Motor neuron (in vitro differentiated cells): ENCODE measurements around the gene INSL6. TPM values are rescaled to one million over a fixed set of nuclear protein-coding genes. Genes with fewer than 3 reads are reported as not detected.
"Not testable (repeated sequence)": the region's sequence is repeated elsewhere in the genome, so short reads cannot be mapped to it uniquely, and the experiment has no call there.

Experiments
- ATAC-seq, 8 experiments: fragments of 200-7000 bp; cut with Tn5 transposase; replicated peaks in 6 of 8; 2 replicates each; pipeline ENCODE4 v1.8.0; 2021; ENCODE audit warnings: mild to moderate bottlenecking in 8 of 8, moderate library complexity in 8 of 8
- H3K27ac ChIP-seq, 2 donors: fragments of 250-450 bp; sonication (Bioruptor Pico); 2 replicates each; pipeline ENCODE4 v1.9.0; 2021; ENCODE audit warnings: antibody characterized with exemption in 2 of 2, mild to moderate bottlenecking in 2 of 2, moderate library complexity in 1 of 2
- H3K4me1 ChIP-seq, 2 donors: fragments of 250-450 bp; sonication (Bioruptor Pico); replicated peaks in 1 of 2; 2 replicates each; pipeline ENCODE4 v1.6.1; 2021; ENCODE audit warnings: antibody characterized with exemption in 2 of 2, mild to moderate bottlenecking in 2 of 2, moderate library complexity in 1 of 2
- H3K4me3 ChIP-seq, 5 donors: fragments of 250-450 bp; sonication (Bioruptor Pico); 2 replicates each; pipeline ENCODE4 v1.9.0; 2021; ENCODE audit warnings: antibody characterized with exemption in 5 of 5, mild to moderate bottlenecking in 5 of 5, moderate library complexity in 4 of 5
- WGBS, 10 experiments: fragments of 450-650 bp; shearing (Covaris generic); methylation state at CpG; one replicate each; pipeline ENCODE4 v1.0.0; 2022; 5-methylcytosine and 5-hydroxymethylcytosine counted together
- in situ Hi-C, 9 experiments: fragments of 400-800 bp; cut with MboI; loops; one replicate each; pipeline ENCODE4 v1.15.0; 2021; ENCODE audit warnings: low sequenced_read_pairs in 9 of 9, low pct_unique_long_range_greater_than_20kb in 2 of 9; ENCODE audit not compliant: unreplicated experiment in 9 of 9
- total RNA-seq, 8 experiments: library from RNA; unstranded; fragments of 300-600 nt; gene quantifications; 2 replicates each; pipeline versions ENCODE4 v1.2.3 to v1.2.4, GENCODE V29; 2022

The INSL6 gene
- total RNA-seq = under 1 TPM in 5 of 8 experiments, not detected in 3; 0.16 to 1.00 (median 0.24) TPM

GRCh38 chr9:5185220-5185840, at the start of gene INSL6:
Gene INSL6 (minus strand): TSS chr9:5185639. CDS start chr9:5185602, 37 bp downstream.
- in situ Hi-C loops = loop anchor here in 4 of 9 experiments (25.0 kb wide), 4 partner anchors 102 to 423 kb away; partner anchors contain the start of gene PLGRKT (in 3 of the 4)
- 68 to 97% (median 93%) methylated on average over 5 to 21 of the region's 44 CpGs; no CpG with 5 or more reads in 3 of the 10 experiments for WGBS, 10 experiments
- H3K4me1 ChIP-seq = no peaks in the 10 kb centered on the region
- no peak within 1 kb of the TSS for H3K27ac ChIP-seq
- no peak within 1 kb of the TSS for H3K4me3 ChIP-seq
- ATAC-seq = no peak

- H3K4me3 ChIP-seq = no peak within 1 kb of the TSS
- no peak within 1 kb of the TSS for H3K27ac ChIP-seq
- 17 to 100% (median 69%) methylated on average over 1 to 2 of the region's 2 CpGs; no CpG with 5 or more reads in 4 of the 10 experiments for WGBS, 10 experiments
- in situ Hi-C loops = no loop called here
- ATAC-seq = peak in 3 of 8 experiments; percentile 64 to 100 (median 77)
- no peaks in the 10 kb centered on the region for H3K4me1 ChIP-seq
Measured at GRCh38 chr9:5231212-5231611, 45.8 kb upstream of the INSL6 start, which contains the start of gene INSL4. Gene INSL4 (plus strand): TSS chr9:5231419. CDS start chr9:5231524, 105 bp downstream.

GRCh38 chr9:5230554-5230953, 45.1 kb upstream of the INSL6 start:
- WGBS, 10 experiments = 42 to 100% (median 85%) methylated on average over 1 to 10 of the region's 10 CpGs; no CpG with 5 or more reads in 1 of the 10 experiments
- in situ Hi-C loops = no loop called here

GRCh38 chr9:5205071-5205470, 19.6 kb upstream of the INSL6 start:
- no peak overlapping the region for H3K4me3 ChIP-seq
- no peaks in the 10 kb centered on the region for H3K4me1 ChIP-seq
- no peak for ATAC-seq
- H3K27ac ChIP-seq = no peak overlapping the region
- in situ Hi-C loops = loop anchor here in 1 of 9 experiments (10.0 kb wide), 1 partner anchor 390 kb away; no protein-coding TSS in a partner anchor

More at GRCh38 chr9:5230554-5230953, 45.1 kb upstream of the INSL6 start:
- ATAC-seq = no peak
- Histone ChIP-seq H3K4me1 (no peaks in the 10 kb centered on the region), H3K4me3 (no peak overlapping the region), H3K27ac (no peak overlapping the region)

- Histone ChIP-seq H3K4me3 (no peak overlapping the region), H3K27ac (no peak overlapping the region), H3K4me1 (no peaks in the 10 kb centered on the region)
- WGBS, 10 experiments = 43 to 83% (median 67%) methylated on average over 1 of the region's 1 CpG; no CpG with 5 or more reads in 7 of the 10 experiments
- no peak for ATAC-seq
- in situ Hi-C loops = loop anchor here in 4 of 9 experiments (25.0 kb wide), 4 partner anchors 92 to 433 kb away; partner anchors contain the start of gene PLGRKT (in 3 of the 4)
Measured at GRCh38 chr9:5195463-5195862, 10.0 kb upstream of the INSL6 start.

- Histone ChIP-seq H3K4me3 (no peak overlapping the region), H3K27ac (no peak overlapping the region), H3K4me1 (no peaks in the 10 kb centered on the region)
- in situ Hi-C loops = loop anchor here in 4 of 9 experiments (25.0 kb wide), 4 partner anchors 94 to 431 kb away; partner anchors contain the start of gene PLGRKT (in 3 of the 4)
- no peak for ATAC-seq
- WGBS, 10 experiments = 0 to 100% (median 86%) methylated on average over 1 to 2 of the region's 2 CpGs; no CpG with 5 or more reads in 3 of the 10 experiments
Measured at GRCh38 chr9:5193345-5193744, 7.9 kb upstream of the INSL6 start.

GRCh38 chr9:5191985-5192384, 6.5 kb upstream of the INSL6 start:
- in situ Hi-C loops = loop anchor here in 4 of 9 experiments (25.0 kb wide), 4 partner anchors 95 to 430 kb away; partner anchors contain the start of gene PLGRKT (in 3 of the 4)

GRCh38 chr9:5188060-5188984, 2.9 kb upstream of the INSL6 start:
- WGBS, 10 experiments = 5 to 100% (median 64%) methylated on average over 1 to 6 of the region's 10 CpGs
- Histone ChIP-seq H3K27ac (no peak overlapping the region), H3K4me3 (no peak overlapping the region), H3K4me1 (no peaks in the 10 kb centered on the region)
- in situ Hi-C loops = loop anchor here in 4 of 9 experiments (25.0 kb wide), 4 partner anchors 99 to 426 kb away; partner anchors contain the start of gene PLGRKT (in 3 of the 4)
- ATAC-seq = peak in 1 of 8 experiments; percentile 85

More at GRCh38 chr9:5191985-5192384, 6.5 kb upstream of the INSL6 start:
- 61 to 100% (median 82%) methylated on average over 1 to 3 of the region's 3 CpGs; no CpG with 5 or more reads in 2 of the 10 experiments for WGBS, 10 experiments
- H3K4me1 ChIP-seq = no peaks in the 10 kb centered on the region
- no peak overlapping the region for H3K4me3 ChIP-seq
- H3K27ac ChIP-seq = no peak overlapping the region
- no peak for ATAC-seq

- in situ Hi-C loops = loop anchor here in 4 of 9 experiments (25.0 kb wide), 4 partner anchors 101 to 424 kb away; partner anchors contain the start of gene PLGRKT (in 3 of the 4)
- 9 to 92% (median 35%) methylated on average over 2 to 8 of the region's 8 CpGs for WGBS, 10 experiments
- ATAC-seq = peak in 5 of 8 experiments; percentile 41 to 94 (median 83)
Measured at GRCh38 chr9:5186416-5187169, 1.2 kb upstream of the INSL6 start.

GRCh38 chr9:5184776-5185175, 663 bp downstream of the INSL6 start:
- in situ Hi-C loops = loop anchor here in 4 of 9 experiments (25.0 kb wide), 4 partner anchors 103 to 422 kb away; partner anchors contain the start of gene PLGRKT (in 3 of the 4)
- no peak for ATAC-seq
- WGBS, 10 experiments = 57 to 100% (median 90%) methylated on average over 1 to 2 of the region's 2 CpGs; no CpG with 5 or more reads in 1 of the 10 experiments

More at GRCh38 chr9:5186416-5187169, 1.2 kb upstream of the INSL6 start:
- Histone ChIP-seq H3K27ac (no peak overlapping the region), H3K4me1 (no peaks in the 10 kb centered on the region), H3K4me3 (no peak overlapping the region)

GRCh38 chr9:5180631-5181030, 4.8 kb downstream of the INSL6 start:
- not testable (repeated sequence) for H3K4me1 ChIP-seq, ATAC-seq, H3K27ac ChIP-seq, H3K4me3 ChIP-seq
- in situ Hi-C loops = loop anchor here in 4 of 9 experiments (25.0 kb wide), 4 partner anchors 107 to 418 kb away; partner anchors contain the start of gene PLGRKT (in 3 of the 4)
- 32 to 100% (median 85%) methylated on average over 2 of the region's 2 CpGs; no CpG with 5 or more reads in 4 of the 10 experiments for WGBS, 10 experiments

More at GRCh38 chr9:5184776-5185175, 663 bp downstream of the INSL6 start:
- Histone ChIP-seq H3K27ac (no peak overlapping the region), H3K4me3 (no peak overlapping the region), H3K4me1 (no peaks in the 10 kb centered on the region)
